GM12878 (cell line): ENCODE measurements around the gene AKAP7. TPM values are rescaled to one million over a fixed set of nuclear protein-coding genes. Genes with fewer than 3 reads are reported as not detected.

Experiments used
- ATAC-seq: fragments of 200-7000 bp; cut with Tn5 transposase; 3 replicates; pipeline ENCODE4 v1.9.1; 2020; ENCODE audit warnings: mild to moderate bottlenecking, moderate library complexity
- BruUV-seq: library from RNA; stranded (reverse); fragments of 400-500 nt; replicated peaks from 2 replicates; lab custom pipeline; 2021; lab: Mats Ljungman, UMichigan
- CTCF ChIA-PET: fragments of 300-600 bp; sonication (Branson Sonifier 250); formaldehyde crosslinking; extraction: SDS; loops from one replicate; lab custom pipeline; 2021; ENCODE audit warnings: inconsistent platforms; lab: Yijun Ruan, JAX
- POLR2A ChIA-PET: fragments of 350-600 bp; formaldehyde crosslinking; extraction: SDS; loops from one replicate; lab custom pipeline; 2021; ENCODE audit warnings: inconsistent platforms; lab: Charles Lee
- RAD21 ChIA-PET: fragments of 300-600 bp; sonication (Branson Sonifier 250); formaldehyde crosslinking; loops from one replicate; lab custom pipeline; 2023; ENCODE audit warnings: antibody characterized with exemption; ENCODE audit not compliant: unreplicated experiment; lab: Charles Lee
- SMC1A ChIA-PET: fragments of 300-600 bp; sonication (Branson Sonifier 250); formaldehyde crosslinking; loops from one replicate; lab custom pipeline; 2023; ENCODE audit not compliant: unreplicated experiment, uncharacterized antibody; lab: Charles Lee
- DNase-seq: peaks from one replicate; pipeline ENCODE4 v3.0.0-alpha.2; 2011; ENCODE audit warnings: low read depth, low spot score
- FAIRE-seq: peaks from 3 replicates; lab custom pipeline; 2011; peaks lifted over from hg19 to GRCh38; lab: Jason Lieb, UNC
- H2AFZ ChIP-seq: 2 replicates; pipeline ENCODE4 v1.6.0; 2011; ENCODE audit warnings: low read depth, low read length, control low read depth; ENCODE audit not compliant: control insufficient read depth
- H3K27ac ChIP-seq: 2 replicates; pipeline ENCODE4 v1.5.1; 2011; ENCODE audit warnings: control low read depth; ENCODE audit not compliant: control insufficient read depth, insufficient read depth
- H3K27me3 ChIP-seq, 2 experiments: replicated peaks in 1 of 2; 2 replicates each; pipeline versions ENCODE4 v1.6.0 to v1.6.1; 2011; ENCODE audit warnings: low read length in 1 of 2; ENCODE audit not compliant: control insufficient read depth in 2 of 2, insufficient read depth in 2 of 2
- H3K36me3 ChIP-seq, 2 experiments: 2 replicates each; pipeline ENCODE4 v1.5.1; 2011; ENCODE audit warnings: low read length in 1 of 2; ENCODE audit not compliant: control insufficient read depth in 2 of 2, insufficient read depth in 2 of 2
- H3K4me1 ChIP-seq: 2 replicates; pipeline ENCODE4 v1.6.1; 2011; ENCODE audit warnings: mild to moderate bottlenecking, low read length, moderate library complexity, mixed read lengths; ENCODE audit not compliant: control insufficient read depth, insufficient read depth
- H3K4me2 ChIP-seq: 2 replicates; pipeline ENCODE4 v1.6.0; 2011; ENCODE audit warnings: control low read depth; ENCODE audit not compliant: control insufficient read depth, insufficient read depth
- H3K4me3 ChIP-seq: fragments of 200-600 bp; sonication (generic); 2 replicates; pipeline ENCODE4 v1.5.1; 2016
- H3K79me2 ChIP-seq: 2 replicates; pipeline ENCODE4 v1.6.0; 2011; ENCODE audit warnings: low read length; ENCODE audit not compliant: control insufficient read depth, insufficient read depth
- H3K9ac ChIP-seq: 2 replicates; pipeline ENCODE4 v1.8.0; 2011; ENCODE audit warnings: low read length, control low read depth, mixed read lengths; ENCODE audit not compliant: control insufficient read depth, insufficient read depth
- H3K9me3 ChIP-seq: replicated peaks from 3 replicates; pipeline ENCODE4 v1.5.1; 2011; ENCODE audit warnings: mild to moderate bottlenecking, low read length; ENCODE audit not compliant: control insufficient read depth, insufficient read depth
- H4K20me1 ChIP-seq: 2 replicates; pipeline ENCODE4 v1.6.0; 2011; ENCODE audit not compliant: control insufficient read depth, insufficient read depth
- ATF3 ChIP-seq: IDR thresholded peaks from 2 replicates; pipeline ENCODE4 v1.6.1; 2011; ENCODE audit warnings: low read depth, mild to moderate bottlenecking, low read length, moderate library complexity, borderline replicate concordance; ENCODE audit errors: extremely low read depth
- BACH1 ChIP-seq: fragments of 450-650 bp; IDR thresholded peaks from 2 replicates; pipeline ENCODE4 v1.6.1; 2017; ENCODE audit warnings: mild to moderate bottlenecking, borderline replicate concordance
- BCL11A ChIP-seq: IDR thresholded peaks from 2 replicates; pipeline ENCODE4 v1.6.1; 2011; ENCODE audit warnings: low read depth, low read length
- BHLHE40 ChIP-seq, 2 experiments: fragments of 450-650 bp in 1 of 2; IDR thresholded peaks; 2 replicates each; pipeline ENCODE4 v1.6.1; 2011 to 2017; ENCODE audit warnings: low read depth in 2 of 2, borderline replicate concordance in 1 of 2, improper control_type of control experiment in 1 of 2, low read length in 1 of 2, mild to moderate bottlenecking in 1 of 2
- CTCF ChIP-seq, 3 experiments: IDR thresholded peaks in 2 of 3; conservative IDR thresholded peaks in 1 of 3; 2 replicates each; pipeline ENCODE4 v1.5.1; 2011; ENCODE audit warnings: low read depth in 3 of 3, low read length in 3 of 3, mild to moderate bottlenecking in 3 of 3, control low read depth in 2 of 3, moderate library complexity in 2 of 3, inconsistent platforms in 1 of 3, mixed read lengths in 1 of 3; ENCODE audit not compliant: control insufficient read depth in 2 of 3, insufficient read depth in 1 of 3; ENCODE audit errors: extremely low read depth in 1 of 3
- ELK1 ChIP-seq: IDR thresholded peaks from 2 replicates; pipeline ENCODE4 v1.6.1; 2012; ENCODE audit warnings: low read depth, low read length, improper control_type of control experiment
- FOXM1 ChIP-seq: IDR thresholded peaks from 2 replicates; pipeline ENCODE4 v1.6.1; 2012; ENCODE audit warnings: low read depth, mild to moderate bottlenecking, inconsistent platforms, low read length, moderate library complexity
- GATAD2B ChIP-seq: fragments of 450-650 bp; conservative IDR thresholded peaks from 2 replicates; pipeline ENCODE4 v1.6.1; 2017; ENCODE audit warnings: low read depth, mild to moderate bottlenecking, moderate library complexity
- HDAC6 ChIP-seq: fragments of 200-600 bp; sonication (generic); IDR thresholded peaks from one replicate; pipeline ENCODE4 v1.8.0; 2017; ENCODE audit warnings: antibody characterized with exemption; ENCODE audit not compliant: unreplicated experiment
- KAT2A ChIP-seq: conservative IDR thresholded peaks from 2 replicates; pipeline ENCODE4 v1.6.1; 2011; ENCODE audit warnings: low read depth, low read length; ENCODE audit not compliant: control insufficient read depth
- POLR2A ChIP-seq: IDR thresholded peaks from 2 replicates; pipeline ENCODE4 v1.6.1; 2011; ENCODE audit warnings: low read depth, mild to moderate bottlenecking, low read length
- REST ChIP-seq: IDR thresholded peaks from 2 replicates; pipeline ENCODE4 v1.6.1; 2012; ENCODE audit warnings: mild to moderate bottlenecking, low read depth, low read length
- ZNF207 ChIP-seq: fragments of 450-650 bp; IDR thresholded peaks from 2 replicates; pipeline ENCODE4 v1.6.1; 2014; ENCODE audit warnings: antibody characterized with exemption, mild to moderate bottlenecking, borderline replicate concordance
- ZNF274 ChIP-seq: IDR thresholded peaks from one replicate; pipeline ENCODE4 v1.8.0; 2011; ENCODE audit not compliant: insufficient read length, insufficient read depth
- WGBS: methylation state at CpG from one replicate; pipeline ENCODE4 v1.1.6; 2016; ENCODE audit warnings: low lambda C conversion rate; ENCODE audit not compliant: insufficient replicate concordance, insufficient coverage; ENCODE audit errors: missing lambda C conversion rate; 5-methylcytosine and 5-hydroxymethylcytosine counted together
- in situ Hi-C: fragments of 300-500 bp; cut with MboI; formaldehyde crosslinking; loops from 9 replicates; pipeline ENCODE4 v1.14.3; 2018; ENCODE audit warnings: mixed read lengths
- intact Hi-C: fragments of 100-400 bp; cut with micrococcal nuclease; formaldehyde crosslinking; loops from one replicate; pipeline ENCODE4 v1.14.2; 2022; ENCODE audit not compliant: unreplicated experiment
- polyA plus RNA-seq, 11 experiments: library from polyadenylated mRNA; depleted of rRNA in 4 of 11; unstranded in 6 of 11; stranded (reverse) in 5 of 11; fragments of >200 nt; fragmentation: Nextera tagmentation in 4 of 11; fragmentation: Illumina TruSeq in 1 of 11; extraction: Ambion mirVana in 4 of 11; extraction: Trizol in 1 of 11; gene quantifications; 1 replicate in 1 of 11; 2 replicates in 10 of 11; pipeline versions ENCODE4 v1.2.1 to v1.2.3, GENCODE V29; 2011 to 2016; ENCODE audit warnings: inconsistent platforms in 2 of 11, missing spikeins in 2 of 11, low read depth in 1 of 11
- total RNA-seq, 4 experiments: library from RNA; depleted of rRNA in 3 of 4; stranded (reverse); fragments of >200 nt in 3 of 4; fragmentation: Illumina TruSeq in 1 of 4; extraction: Trizol in 1 of 4; gene quantifications; 2 replicates each; pipeline versions ENCODE4 v1.2.1 to v1.2.3, GENCODE V29; 2013 to 2021

AKAP7 gene
- total and polyA plus RNA-seq, 10 of the 15 experiments (the other 5 are each of a cell fraction or from before 2014, with no cell fraction given), result 0.06 to 0.58 (median 0.28) TPM; not detected in 1

- in situ Hi-C loops, result no loop called here
- ATAC-seq, result no peak
- Histone ChIP-seq H3K4me1 (no peaks in the 10 kb centered on the region), H3K9me3 (no peaks in the 10 kb centered on the region), H3K79me2 (no peaks in the 10 kb centered on the region), H3K4me3 (no peak overlapping the region), H3K9ac (no peak overlapping the region), H2AFZ (no peak overlapping the region), H3K4me2 (no peak overlapping the region), H3K27ac (no peak overlapping the region), H4K20me1 (no peaks in the 10 kb centered on the region), H3K27me3 (no peaks in the 10 kb centered on the region), H3K36me3 (no peaks in the 10 kb centered on the region)
- ChIA-PET SMC1A (no interaction called here), RAD21 (no interaction called here), CTCF (no interaction called here), POLR2A (no interaction called here)
- BruUV-seq, result no TSS peak
- intact Hi-C loops, result no loop called here
- DNase-seq, result no peak
- WGBS, result 52% methylated on average over 2 of the region's 2 CpGs
- FAIRE-seq, result no peak
- TF ChIP-seq KAT2A, result no peak
- no peak for TF ChIP-seq ZNF274
- no peak for TF ChIP-seq FOXM1
- no peak for TF ChIP-seq POLR2A
- TF ChIP-seq BHLHE40 (IDR thresholded peaks at IDR 0.05; ENCODE audit: borderline replicate concordance in 1 of 2, low read depth in 2 of 2, low read length in 1 of 2), result no peak
- no peak for TF ChIP-seq BACH1
- no peak for TF ChIP-seq BCL11A
- TF ChIP-seq GATAD2B, result no peak
- TF ChIP-seq HDAC6, result no peak
- no peak for TF ChIP-seq ELK1
- TF ChIP-seq ATF3, result no peak
- no peak for TF ChIP-seq CTCF (IDR thresholded peaks at IDR 0.05 in 2 of 3, conservative IDR thresholded peaks at IDR 0.05 in 1 of 3; ENCODE audit: control insufficient read depth in 2 of 3, extremely low read depth in 1 of 3, insufficient read depth in 1 of 3, low read depth in 3 of 3, low read length in 3 of 3)
- TF ChIP-seq REST, result no peak
- TF ChIP-seq ZNF207, result no peak
Observed at GRCh38 chr6:131255911-131256310, 120.6 kb downstream of the AKAP7 start.
